Mammary epithelial cell (primary cell): ENCODE measurements around the gene CIAO3.

Source experiments
- CTCF ChIP-seq, 2 donors: IDR thresholded peaks in 1 of 2; conservative IDR thresholded peaks in 1 of 2; 2 replicates each; pipeline ENCODE4 v1.5.1; 2011 to 2012; ENCODE audit warnings: inconsistent platforms in 2 of 2, low read length in 2 of 2, mild to moderate bottlenecking in 2 of 2, control low read depth in 1 of 2, low read depth in 1 of 2; ENCODE audit not compliant: insufficient read depth in 1 of 2; ENCODE audit errors: extremely low read depth in 1 of 2
- EZH2 ChIP-seq: IDR thresholded peaks from 2 replicates; pipeline ENCODE4 v1.6.1; 2012; ENCODE audit warnings: low read length, inconsistent platforms, borderline replicate concordance

GRCh38 chr16:736936-737481 is 3.8 kb downstream of the CIAO3 start:
- TF ChIP-seq CTCF (conservative IDR thresholded peaks at IDR 0.05 in 1 of 2, IDR thresholded peaks at IDR 0.05 in 1 of 2; ENCODE audit: extremely low read depth in 1 of 2, insufficient read depth in 1 of 2, low read depth in 1 of 2, low read length in 2 of 2) (no peak), EZH2 (no peak)
